H9 (cell line): ENCODE results near the gene TMEM33. TPM values are rescaled to one million over a fixed set of nuclear protein-coding genes. Genes with fewer than 3 reads are reported as not detected.

Experiments used
- DNase-seq: peaks from one replicate; pipeline ENCODE4 v3.0.0-alpha.2; 2017
- H2AFZ ChIP-seq: one replicate; pipeline ENCODE4 v1.6.1; 2013; ENCODE audit warnings: mild to moderate bottlenecking, low read length, control low read depth, moderate library complexity
- H2AK5ac ChIP-seq: 2 replicates; pipeline ENCODE4 v1.6.1; 2013; ENCODE audit warnings: low read length, control low read depth, mixed read lengths; ENCODE audit not compliant: insufficient read length
- H2BK120ac ChIP-seq: one replicate; pipeline ENCODE4 v1.6.1; 2013; ENCODE audit warnings: low read depth, mild to moderate bottlenecking, low read length, control low read depth, inconsistent platforms; ENCODE audit not compliant: poor library complexity, severe bottlenecking
- H2BK12ac ChIP-seq: 2 replicates; pipeline ENCODE4 v1.6.1; 2013; ENCODE audit warnings: low read length, control low read depth, mixed read lengths, low read depth; ENCODE audit not compliant: insufficient read length
- H2BK15ac ChIP-seq: 2 replicates; pipeline ENCODE4 v1.6.1; 2013; ENCODE audit warnings: low read depth, low read length, control low read depth
- H2BK20ac ChIP-seq: one replicate; pipeline ENCODE4 v1.6.1; 2013; ENCODE audit warnings: low read depth, mild to moderate bottlenecking, low read length, control low read depth, inconsistent platforms; ENCODE audit not compliant: poor library complexity, severe bottlenecking
- H2BK5ac ChIP-seq: 2 replicates; pipeline ENCODE4 v1.6.1; 2013; ENCODE audit warnings: low read length, control low read depth, mixed read lengths; ENCODE audit not compliant: insufficient read length
- H3K14ac ChIP-seq: 2 replicates; pipeline ENCODE4 v1.6.1; 2013; ENCODE audit warnings: low read length, control low read depth; ENCODE audit not compliant: insufficient read depth
- H3K18ac ChIP-seq: 2 replicates; pipeline ENCODE4 v1.6.1; 2013; ENCODE audit warnings: low read depth, mild to moderate bottlenecking, mixed read lengths, low read length, control low read depth; ENCODE audit not compliant: insufficient read length
- H3K23ac ChIP-seq: 2 replicates; pipeline ENCODE4 v1.6.1; 2013; ENCODE audit warnings: low read length, control low read depth, mixed read lengths, low read depth; ENCODE audit not compliant: insufficient read length
- H3K23me2 ChIP-seq: 2 replicates; pipeline ENCODE4 v1.6.1; 2013; ENCODE audit warnings: low read depth, mild to moderate bottlenecking, mixed read lengths, low read length, control low read depth; ENCODE audit not compliant: insufficient read length, poor library complexity, severe bottlenecking
- H3K27ac ChIP-seq: 2 replicates; pipeline ENCODE4 v1.5.1; 2013; ENCODE audit warnings: low read length, control low read depth, mixed read lengths, low read depth; ENCODE audit not compliant: insufficient read length
- H3K27me3 ChIP-seq: 2 replicates; pipeline ENCODE4 v1.6.1; 2013; ENCODE audit warnings: low read length, control low read depth, inconsistent platforms; ENCODE audit not compliant: insufficient read depth
- H3K4ac ChIP-seq: 2 replicates; pipeline ENCODE4 v1.6.1; 2013; ENCODE audit warnings: low read depth, mild to moderate bottlenecking, control low read depth, inconsistent platforms, low read length, moderate library complexity
- H3K4me1 ChIP-seq: 2 replicates; pipeline ENCODE4 v1.6.1; 2013; ENCODE audit warnings: low read length, control low read depth, inconsistent platforms; ENCODE audit not compliant: insufficient read depth
- H3K4me2 ChIP-seq: 2 replicates; pipeline ENCODE4 v1.6.1; 2013; ENCODE audit warnings: low read length, control low read depth, mixed read lengths; ENCODE audit not compliant: insufficient read length, insufficient read depth
- H3K56ac ChIP-seq: 2 replicates; pipeline ENCODE4 v1.6.1; 2013; ENCODE audit warnings: low read depth, mild to moderate bottlenecking, mixed read lengths, low read length, control low read depth; ENCODE audit not compliant: insufficient read length
- H3K79me1 ChIP-seq: 2 replicates; pipeline ENCODE4 v1.6.1; 2013; ENCODE audit warnings: low read depth, mild to moderate bottlenecking, moderate library complexity, low read length, control low read depth, inconsistent platforms; ENCODE audit not compliant: insufficient read depth, poor library complexity, severe bottlenecking
- H3K79me2 ChIP-seq: 2 replicates; pipeline ENCODE4 v1.6.1; 2013; ENCODE audit warnings: low read length, control low read depth, inconsistent platforms; ENCODE audit not compliant: insufficient read depth
- H3K9ac ChIP-seq: 2 replicates; pipeline ENCODE4 v1.6.1; 2013; ENCODE audit warnings: low read length, control low read depth, mixed read lengths; ENCODE audit not compliant: insufficient read length; ENCODE audit errors: extremely low read depth
- H3K9me3 ChIP-seq: one replicate; pipeline ENCODE4 v1.6.1; 2013; ENCODE audit warnings: low read depth, low read length, inconsistent platforms; ENCODE audit not compliant: control insufficient read depth
- H3T11ph ChIP-seq: one replicate; pipeline ENCODE4 v1.6.1; 2013; ENCODE audit warnings: mild to moderate bottlenecking, low read length, control low read depth, inconsistent platforms
- H4K20me1 ChIP-seq: one replicate; pipeline ENCODE4 v1.6.1; 2013; ENCODE audit not compliant: control insufficient read depth, insufficient read length, insufficient read depth
- H4K5ac ChIP-seq: 2 replicates; pipeline ENCODE4 v1.6.1; 2013; ENCODE audit warnings: low read depth, mild to moderate bottlenecking, mixed read lengths, low read length, control low read depth; ENCODE audit not compliant: insufficient read length
- H4K8ac ChIP-seq: replicated peaks from 2 replicates; pipeline ENCODE4 v1.6.1; 2013; ENCODE audit warnings: low read length, control low read depth, mixed read lengths, low read depth; ENCODE audit not compliant: insufficient read length
- H4K91ac ChIP-seq: 2 replicates; pipeline ENCODE4 v1.6.1; 2013; ENCODE audit warnings: low read depth, mild to moderate bottlenecking, moderate library complexity, mixed read lengths, low read length, control low read depth; ENCODE audit not compliant: insufficient read length
- H3K27ac Mint-ChIP-seq, 3 experiments: 2 replicates in 2 of 3; 3 replicates in 1 of 3; pipeline ENCODE4 v1.8.0; 2020 to 2021; ENCODE audit warnings: mixed read lengths in 3 of 3, mild to moderate bottlenecking in 1 of 3, moderate library complexity in 1 of 3
- H3K27me3 Mint-ChIP-seq: 2 replicates; pipeline ENCODE4 v1.8.0; 2021; ENCODE audit warnings: low read depth, mild to moderate bottlenecking, moderate library complexity, mixed read lengths
- H3K36me3 Mint-ChIP-seq, 3 experiments: 2 replicates in 2 of 3; 3 replicates in 1 of 3; pipeline ENCODE4 v1.8.0; 2020 to 2021; ENCODE audit warnings: low read depth in 3 of 3, mixed read lengths in 3 of 3; ENCODE audit not compliant: insufficient read depth in 1 of 3
- H3K4me1 Mint-ChIP-seq, 2 experiments: 2 replicates each; pipeline ENCODE4 v1.8.0; 2020; ENCODE audit warnings: mixed read lengths in 2 of 2
- H3K4me3 Mint-ChIP-seq, 2 experiments: 2 replicates in 1 of 2; 3 replicates in 1 of 2; pipeline ENCODE4 v1.8.0; 2020 to 2021; ENCODE audit warnings: mild to moderate bottlenecking in 2 of 2, mixed read lengths in 2 of 2, moderate library complexity in 1 of 2
- H3K9me3 Mint-ChIP-seq, 2 experiments: 2 replicates in 1 of 2; 3 replicates in 1 of 2; pipeline ENCODE4 v1.8.0; 2020; ENCODE audit warnings: mild to moderate bottlenecking in 2 of 2, mixed read lengths in 2 of 2, moderate library complexity in 1 of 2
- CTCF ChIP-seq: fragments of 200-600 bp; sonication (generic); conservative IDR thresholded peaks from 3 replicates; pipeline ENCODE4 v1.8.0; 2021; ENCODE audit warnings: antibody characterized with exemption, mild to moderate bottlenecking
- WGBS: extraction: QIAGEN DNeasy Blood & Tissue Kit; methylation state at CpG from one replicate; pipeline ENCODE4 v1.1.7; 2013; ENCODE audit warnings: missing lambda C conversion rate, low lambda C conversion rate, mixed read lengths; ENCODE audit not compliant: insufficient read length; ENCODE audit errors: extremely low coverage; 5-methylcytosine and 5-hydroxymethylcytosine counted together
- total RNA-seq: library from RNA; stranded (reverse); gene quantifications from 2 replicates; pipeline ENCODE4 v1.2.1, GENCODE V29; 2021

The TMEM33 gene
- total RNA-seq, 1 experiment from 2014 or later: 74.2 TPM

- H4K5ac ChIP-seq: no peak overlapping the region
These were observed 62.8 kb downstream of the TMEM33 start for GRCh38 chr4:41998019-41998418.

More at GRCh38 chr4:41998019-41998418, 62.8 kb downstream of the TMEM33 start:
- no peak overlapping the region for H2BK15ac ChIP-seq
- H3K9ac ChIP-seq: no peak overlapping the region
- H3T11ph ChIP-seq: no peak overlapping the region
- H4K8ac ChIP-seq: no peak overlapping the region
- no peak overlapping the region for H3K27ac ChIP-seq
- no CpG with 5 or more reads among the region's 3 CpGs for WGBS
- Mint-ChIP-seq H3K4me1 (no peaks in the 10 kb centered on the region), H3K27ac (no peak overlapping the region), H3K4me3 (no peak overlapping the region), H3K9me3 (no peaks in the 10 kb centered on the region), H3K36me3 (peaks cover 0 to 4% (median under 1%) of the 10 kb centered on the region in 3 experiments; a peak in 4 of 7 replicates), H3K27me3 (no peaks in the 10 kb centered on the region)
- H3K18ac ChIP-seq: no peak overlapping the region
- no peak overlapping the region for H4K91ac ChIP-seq
- no peak overlapping the region for H2BK20ac ChIP-seq
- H2AK5ac ChIP-seq: no peak overlapping the region
- no peak for DNase-seq
- no peak overlapping the region for H2BK12ac ChIP-seq
- H3K9me3 ChIP-seq: no peaks in the 10 kb centered on the region
- H3K23me2 ChIP-seq: no peaks in the 10 kb centered on the region
- no peaks in the 10 kb centered on the region for H3K4me1 ChIP-seq
- H2BK5ac ChIP-seq: no peak overlapping the region
- peaks cover 5% of the 10 kb centered on the region for H3K79me1 ChIP-seq
- H2AFZ ChIP-seq: no peak overlapping the region
- no peak overlapping the region for H3K4ac ChIP-seq
- no peak overlapping the region for H2BK120ac ChIP-seq
- H3K23ac ChIP-seq: no peak overlapping the region
- no peak overlapping the region for H3K4me2 ChIP-seq
- no peak overlapping the region for H3K56ac ChIP-seq
- H3K79me2 ChIP-seq: peaks cover 4% of the 10 kb centered on the region; the same call in 1 of the 2 replicates
- H3K14ac ChIP-seq: no peak overlapping the region
- H3K27me3 ChIP-seq: no peaks in the 10 kb centered on the region
- no peak for TF ChIP-seq CTCF
- H4K20me1 ChIP-seq: no peaks in the 10 kb centered on the region
